ENCODE results near the gene DLD.
"Not testable (repeated sequence)": the region's sequence is repeated elsewhere in the genome, so short reads cannot be mapped to it uniquely, and the experiment has no call there.

Gene DLD

DNA sequence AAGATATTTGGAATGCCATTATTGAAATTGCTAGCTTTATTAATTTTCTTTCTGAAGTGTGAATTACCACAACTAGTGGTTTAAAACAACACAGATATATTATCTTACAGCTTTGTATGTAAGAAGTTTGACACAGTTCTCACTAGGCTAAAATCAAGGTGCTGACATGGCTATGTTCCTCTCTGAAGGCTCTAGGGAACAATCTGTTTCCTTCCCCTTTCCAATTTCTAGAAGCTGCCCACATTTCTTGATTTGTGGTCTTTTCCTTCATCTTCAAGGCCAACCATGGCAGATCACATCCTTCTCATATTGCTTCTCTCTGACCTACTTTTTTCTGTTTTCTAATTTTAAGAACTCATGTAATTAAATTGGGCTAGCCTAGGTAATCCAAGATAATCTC lies 44.7 kb upstream of the DLD start:
- Histone ChIP-seq H3K27me3 (ENCODE audit: insufficient read depth, low read length, poor library complexity) (no peaks in the 10 kb centered on the region), H4K20me1 (ENCODE audit: insufficient read depth, low read length) (no peaks in the 10 kb centered on the region), H3K4me1 (ENCODE audit: insufficient read depth, low read length) (no peaks in the 10 kb centered on the region), H3K36me3 (ENCODE audit: insufficient read depth, low read length) (no peaks in the 10 kb centered on the region), H3K9me3 (ENCODE audit: insufficient read depth, low read length, severe bottlenecking) (no peaks in the 10 kb centered on the region), H3K79me2 (ENCODE audit: insufficient read depth, low read length) (no peaks in the 10 kb centered on the region), H3K9ac (ENCODE audit: low read depth, low read length) (no peak overlapping the region), H3K4me2 (ENCODE audit: insufficient read depth, low read length) (no peak overlapping the region), H2AFZ (ENCODE audit: low read depth, low read length) (no peak overlapping the region), H3K27ac (ENCODE audit: low read length) (no peak overlapping the region), H3K4me3 (ENCODE audit: low read depth in 1 of 2, low read length in 2 of 2) (no peak overlapping the region)
- DNase-seq (no peak), ATAC-seq (ENCODE audit: insufficient read depth, low read depth) (no peak)
- TF ChIP-seq EZH2 (IDR thresholded peaks at IDR 0.05; ENCODE audit: borderline replicate concordance, low read depth, low read length, severe bottlenecking), result no peak

DNA sequence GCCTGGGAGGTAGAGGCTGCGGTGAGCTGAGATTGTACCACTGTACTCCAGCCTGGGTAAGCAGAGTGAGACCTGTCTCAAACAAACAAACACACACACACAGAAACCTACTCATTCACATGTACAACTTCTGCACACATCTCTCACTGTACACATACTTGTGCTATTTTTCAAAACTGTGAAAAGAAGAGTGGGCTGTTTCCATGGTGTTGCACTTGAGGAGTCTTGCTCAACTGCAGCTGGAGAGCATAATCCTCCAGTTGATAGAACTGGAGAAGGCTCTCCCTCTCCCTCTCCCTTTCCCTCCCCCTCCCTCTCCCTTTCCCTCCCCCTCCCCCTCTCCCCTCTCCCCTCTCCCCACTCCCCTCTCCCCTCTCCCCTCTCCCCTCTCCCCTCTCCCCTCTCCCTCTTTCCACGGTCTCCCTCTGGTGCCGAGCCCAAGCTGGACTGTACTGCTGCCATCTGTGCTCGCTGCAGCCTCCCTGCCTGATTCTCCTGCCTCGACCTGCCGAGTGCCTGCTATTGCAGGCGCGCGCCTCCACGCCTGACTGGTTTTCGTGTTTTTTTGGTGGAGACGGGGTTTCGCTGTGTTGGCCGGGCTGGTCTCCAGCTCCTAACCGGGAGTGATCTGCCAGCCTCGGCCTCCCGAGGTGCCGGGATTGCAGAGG lies 43.7 kb upstream of the DLD start:
- no peaks in the 10 kb centered on the region for H4K20me1 ChIP-seq (ENCODE audit: insufficient read depth, low read length)
- H3K9me3 ChIP-seq (ENCODE audit: insufficient read depth, low read length, severe bottlenecking), result no peaks in the 10 kb centered on the region
- no peaks in the 10 kb centered on the region for H3K36me3 ChIP-seq (ENCODE audit: insufficient read depth, low read length)
- no peak for DNase-seq
- H2AFZ ChIP-seq (ENCODE audit: low read depth, low read length), result no peak overlapping the region
- H3K79me2 ChIP-seq (ENCODE audit: insufficient read depth, low read length), result no peaks in the 10 kb centered on the region
- no peak overlapping the region for H3K27ac ChIP-seq (ENCODE audit: low read length)
- H3K9ac ChIP-seq (ENCODE audit: low read depth, low read length), result no peak overlapping the region
- H3K4me1 ChIP-seq (ENCODE audit: insufficient read depth, low read length), result no peaks in the 10 kb centered on the region
- no peak for ATAC-seq (ENCODE audit: insufficient read depth, low read depth)
- no peak overlapping the region for H3K4me3 ChIP-seq (ENCODE audit: low read depth in 1 of 2, low read length in 2 of 2)
- H3K27me3 ChIP-seq (ENCODE audit: insufficient read depth, low read length, poor library complexity), result no peaks in the 10 kb centered on the region
- no peak overlapping the region for H3K4me2 ChIP-seq (ENCODE audit: insufficient read depth, low read length)
- TF ChIP-seq, protein P1, sequence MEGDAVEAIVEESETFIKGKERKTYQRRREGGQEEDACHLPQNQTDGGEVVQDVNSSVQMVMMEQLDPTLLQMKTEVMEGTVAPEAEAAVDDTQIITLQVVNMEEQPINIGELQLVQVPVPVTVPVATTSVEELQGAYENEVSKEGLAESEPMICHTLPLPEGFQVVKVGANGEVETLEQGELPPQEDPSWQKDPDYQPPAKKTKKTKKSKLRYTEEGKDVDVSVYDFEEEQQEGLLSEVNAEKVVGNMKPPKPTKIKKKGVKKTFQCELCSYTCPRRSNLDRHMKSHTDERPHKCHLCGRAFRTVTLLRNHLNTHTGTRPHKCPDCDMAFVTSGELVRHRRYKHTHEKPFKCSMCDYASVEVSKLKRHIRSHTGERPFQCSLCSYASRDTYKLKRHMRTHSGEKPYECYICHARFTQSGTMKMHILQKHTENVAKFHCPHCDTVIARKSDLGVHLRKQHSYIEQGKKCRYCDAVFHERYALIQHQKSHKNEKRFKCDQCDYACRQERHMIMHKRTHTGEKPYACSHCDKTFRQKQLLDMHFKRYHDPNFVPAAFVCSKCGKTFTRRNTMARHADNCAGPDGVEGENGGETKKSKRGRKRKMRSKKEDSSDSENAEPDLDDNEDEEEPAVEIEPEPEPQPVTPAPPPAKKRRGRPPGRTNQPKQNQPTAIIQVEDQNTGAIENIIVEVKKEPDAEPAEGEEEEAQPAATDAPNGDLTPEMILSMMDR (IDR thresholded peaks at IDR 0.05; ENCODE audit: borderline replicate concordance, extremely low read depth, low read length, poor library complexity, severe bottlenecking), result no peak
- no peak for TF ChIP-seq EZH2 (IDR thresholded peaks at IDR 0.05; ENCODE audit: borderline replicate concordance, low read depth, low read length, severe bottlenecking)

DNA sequence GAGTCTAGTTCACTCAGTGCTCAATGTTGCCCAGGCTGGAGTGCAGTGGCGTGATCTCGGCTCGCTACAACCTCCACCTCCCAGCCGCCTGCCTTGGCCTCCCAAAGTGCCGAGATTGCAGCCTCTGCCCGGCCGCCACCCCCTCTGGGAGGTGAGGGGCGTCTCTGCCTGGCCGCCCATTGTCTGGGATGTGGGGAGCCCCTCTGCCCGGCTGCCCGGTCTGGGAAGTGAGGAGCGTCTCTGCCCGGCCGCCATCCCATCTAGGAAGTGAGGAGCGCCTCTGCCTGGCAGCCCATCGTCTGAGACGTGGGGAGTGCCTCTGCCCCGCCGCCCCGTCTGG lies 43.2 kb upstream of the DLD start:
- H3K4me1 ChIP-seq (ENCODE audit: insufficient read depth, low read length); H2AFZ ChIP-seq (ENCODE audit: low read depth, low read length); H3K4me2 ChIP-seq (ENCODE audit: insufficient read depth, low read length); H3K36me3 ChIP-seq (ENCODE audit: insufficient read depth, low read length); H3K27ac ChIP-seq (ENCODE audit: low read length); H3K27me3 ChIP-seq (ENCODE audit: insufficient read depth, low read length, poor library complexity); H3K9ac ChIP-seq (ENCODE audit: low read depth, low read length); ATAC-seq (ENCODE audit: insufficient read depth, low read depth); H4K20me1 ChIP-seq (ENCODE audit: insufficient read depth, low read length); H3K4me3 ChIP-seq (ENCODE audit: low read depth in 1 of 2, low read length in 2 of 2); H3K9me3 ChIP-seq (ENCODE audit: insufficient read depth, low read length, severe bottlenecking); H3K79me2 ChIP-seq (ENCODE audit: insufficient read depth, low read length); DNase-seq: not testable (repeated sequence)

- not testable (repeated sequence) for H3K9ac ChIP-seq (ENCODE audit: low read depth, low read length); H3K36me3 ChIP-seq (ENCODE audit: insufficient read depth, low read length); H4K20me1 ChIP-seq (ENCODE audit: insufficient read depth, low read length); H3K4me1 ChIP-seq (ENCODE audit: insufficient read depth, low read length); H3K27me3 ChIP-seq (ENCODE audit: insufficient read depth, low read length, poor library complexity); H2AFZ ChIP-seq (ENCODE audit: low read depth, low read length); H3K9me3 ChIP-seq (ENCODE audit: insufficient read depth, low read length, severe bottlenecking); H3K79me2 ChIP-seq (ENCODE audit: insufficient read depth, low read length); H3K4me3 ChIP-seq (ENCODE audit: low read depth in 1 of 2, low read length in 2 of 2); ATAC-seq (ENCODE audit: insufficient read depth, low read depth); H3K4me2 ChIP-seq (ENCODE audit: insufficient read depth, low read length); DNase-seq; H3K27ac ChIP-seq (ENCODE audit: low read length)
These were observed 42.8 kb upstream of the DLD start for GRCh38 chr7:107848211-107848610.

- Histone ChIP-seq H3K4me1 (ENCODE audit: insufficient read depth, low read length) (no peaks in the 10 kb centered on the region), H2AFZ (ENCODE audit: low read depth, low read length) (no peak overlapping the region), H3K4me2 (ENCODE audit: insufficient read depth, low read length) (no peak overlapping the region), H4K20me1 (ENCODE audit: insufficient read depth, low read length) (no peaks in the 10 kb centered on the region), H3K27ac (ENCODE audit: low read length) (no peak overlapping the region), H3K79me2 (ENCODE audit: insufficient read depth, low read length) (no peaks in the 10 kb centered on the region), H3K9me3 (ENCODE audit: insufficient read depth, low read length, severe bottlenecking) (no peaks in the 10 kb centered on the region), H3K4me3 (ENCODE audit: low read depth in 1 of 2, low read length in 2 of 2) (no peak overlapping the region), H3K27me3 (ENCODE audit: insufficient read depth, low read length, poor library complexity) (no peaks in the 10 kb centered on the region), H3K36me3 (ENCODE audit: insufficient read depth, low read length) (no peaks in the 10 kb centered on the region), H3K9ac (ENCODE audit: low read depth, low read length) (no peak overlapping the region)
- ATAC-seq (ENCODE audit: insufficient read depth, low read depth) (no peak), DNase-seq (no peak)
- no peak for TF ChIP-seq EZH2 (IDR thresholded peaks at IDR 0.05; ENCODE audit: borderline replicate concordance, low read depth, low read length, severe bottlenecking)
- TF ChIP-seq, protein P1 (IDR thresholded peaks at IDR 0.05; ENCODE audit: borderline replicate concordance, extremely low read depth, low read length, poor library complexity, severe bottlenecking), result no peak
These were observed 40.8 kb upstream of the DLD start for GRCh38 chr7:107850216-107850615.

Measured in DND-41 (cell line).